Tibial artery (tissue), 4 donors: Measurements from ENCODE around the gene NCF4.
A peak's percentile ranks its signal among the peaks of the same experiment; 100 is the strongest.

Experiments used
- DNase-seq, 2 donors: peaks; one replicate each; pipeline ENCODE4 v3.0.0-alpha.2; 2019
- H3K27ac ChIP-seq, 2 donors: fragments of 200-600 bp; sonication (generic) in 1 of 2; 1 replicate in 1 of 2; 2 replicates in 1 of 2; pipeline ENCODE4 v1.5.1; 2018 to 2019; ENCODE audit warnings: mild to moderate bottlenecking in 1 of 2
- H3K27me3 ChIP-seq, 2 donors: fragments of 200-600 bp; sonication (generic) in 1 of 2; one replicate each; pipeline versions ENCODE4 v1.5.1 to v1.6.0; 2016 to 2019
- H3K36me3 ChIP-seq, 3 donors: fragments of 200-600 bp; sonication (generic) in 2 of 3; one replicate each; pipeline ENCODE4 v1.5.1; 2016 to 2019; ENCODE audit warnings: mild to moderate bottlenecking in 2 of 3
- H3K4me1 ChIP-seq, 4 donors: fragments of 200-600 bp; sonication (generic) in 2 of 4; 1 replicate in 3 of 4; 2 replicates in 1 of 4; pipeline ENCODE4 v1.5.1; 2016 to 2019
- H3K4me3 ChIP-seq, 2 donors: fragments of 200-600 bp; sonication (generic) in 1 of 2; 1 replicate in 1 of 2; 2 replicates in 1 of 2; pipeline ENCODE4 v1.5.1; 2018 to 2019; ENCODE audit warnings: mild to moderate bottlenecking in 2 of 2
- H3K9me3 ChIP-seq, 3 donors: fragments of 200-600 bp; sonication (generic) in 1 of 3; one replicate each; pipeline ENCODE4 v1.5.1; 2016 to 2019
- CTCF ChIP-seq, 2 experiments: fragments of 200-600 bp in 1 of 2; fragments of 450-650 bp in 1 of 2; IDR thresholded peaks; one replicate each; pipeline ENCODE4 v1.5.1; 2017 to 2019; ENCODE audit warnings: antibody characterized with exemption in 2 of 2, mild to moderate bottlenecking in 1 of 2, moderate library complexity in 1 of 2
- intact Hi-C: fragments of 100-400 bp; cut with DNase I; formaldehyde crosslinking; loops from one replicate; pipeline ENCODE4 v1.15.0; 2023; ENCODE audit warnings: low total_unique reads

NCF4 gene

GRCh38 chr22:36872084-36872483 lies 11.3 kb downstream of the NCF4 start:
- Histone ChIP-seq H3K4me3 (no peak overlapping the region), H3K27me3 (peaks cover 0 to 50% of the 10 kb centered on the region in 2 donors), H3K36me3 (no peaks in the 10 kb centered on the region), H3K9me3 (no peaks in the 10 kb centered on the region), H3K27ac (no peak overlapping the region), H3K4me1 (peaks cover 0 to 10% (median 0%) of the 10 kb centered on the region in 4 donors)
- no peak for TF ChIP-seq CTCF (IDR thresholded peaks at IDR 0.05)
- DNase-seq: no peak
- intact Hi-C loops: no loop called here

- no peak overlapping the region for H3K27ac ChIP-seq
- H3K9me3 ChIP-seq: no peaks in the 10 kb centered on the region
- DNase-seq: no peak
- H3K4me3 ChIP-seq: no peak overlapping the region
- no peaks in the 10 kb centered on the region for H3K36me3 ChIP-seq
- no peak for TF ChIP-seq CTCF (IDR thresholded peaks at IDR 0.05)
- peaks cover 0 to 10% (median 0%) of the 10 kb centered on the region in 4 donors for H3K4me1 ChIP-seq
- peaks cover 0 to 47% of the 10 kb centered on the region in 2 donors for H3K27me3 ChIP-seq
- intact Hi-C loops: no loop called here
These were observed 12.2 kb downstream of the NCF4 start for GRCh38 chr22:36872866-36873498.

- no peak overlapping the region for H3K4me3 ChIP-seq
- no peaks in the 10 kb centered on the region for H3K9me3 ChIP-seq
- DNase-seq: peak in 1 of 2 donors; percentile 36
- H3K27me3 ChIP-seq: peaks cover 0 to 44% of the 10 kb centered on the region in 2 donors
- H3K36me3 ChIP-seq: no peaks in the 10 kb centered on the region
- intact Hi-C loops: no loop called here
- H3K27ac ChIP-seq: no peak overlapping the region
- peaks cover 0 to 10% (median 0%) of the 10 kb centered on the region in 4 donors for H3K4me1 ChIP-seq
- TF ChIP-seq CTCF (IDR thresholded peaks at IDR 0.05): no peak
These were observed 13.0 kb downstream of the NCF4 start for GRCh38 chr22:36873614-36874308.

- no peaks in the 10 kb centered on the region for H3K9me3 ChIP-seq
- no peak overlapping the region for H3K27ac ChIP-seq
- peaks cover 0 to 10% (median 0%) of the 10 kb centered on the region in 4 donors for H3K4me1 ChIP-seq
- no peak for TF ChIP-seq CTCF (IDR thresholded peaks at IDR 0.05)
- no peak for DNase-seq
- no peak overlapping the region for H3K4me3 ChIP-seq
- H3K36me3 ChIP-seq: no peaks in the 10 kb centered on the region
- intact Hi-C loops: no loop called here
- H3K27me3 ChIP-seq: peaks cover 0 to 42% of the 10 kb centered on the region in 2 donors
These were observed 13.5 kb downstream of the NCF4 start for GRCh38 chr22:36874309-36874696.

- peaks cover 0 to 37% of the 10 kb centered on the region in 2 donors for H3K27me3 ChIP-seq
These were observed 13.9 kb downstream of the NCF4 start for GRCh38 chr22:36874736-36875135.

More at GRCh38 chr22:36874736-36875135, 13.9 kb downstream of the NCF4 start:
- Histone ChIP-seq H3K36me3 (no peaks in the 10 kb centered on the region), H3K4me3 (no peak overlapping the region), H3K4me1 (peaks cover 0 to 10% (median 0%) of the 10 kb centered on the region in 4 donors), H3K27ac (no peak overlapping the region), H3K9me3 (no peaks in the 10 kb centered on the region)
- no peak for TF ChIP-seq CTCF (IDR thresholded peaks at IDR 0.05)
- intact Hi-C loops: no loop called here
- DNase-seq: no peak
